HG03460 (cell line): ENCODE results near the gene BANF2.
"Not testable (repeated sequence)": the region's sequence is repeated elsewhere in the genome, so short reads cannot be mapped to it uniquely, and the experiment has no call there.

ENCODE experiments used
- ATAC-seq: cut with Tn5 transposase; IDR thresholded peaks from one replicate; pipeline ENCODE4 v1.9.1; 2021; ENCODE audit not compliant: unreplicated experiment

BANF2 gene

DNA sequence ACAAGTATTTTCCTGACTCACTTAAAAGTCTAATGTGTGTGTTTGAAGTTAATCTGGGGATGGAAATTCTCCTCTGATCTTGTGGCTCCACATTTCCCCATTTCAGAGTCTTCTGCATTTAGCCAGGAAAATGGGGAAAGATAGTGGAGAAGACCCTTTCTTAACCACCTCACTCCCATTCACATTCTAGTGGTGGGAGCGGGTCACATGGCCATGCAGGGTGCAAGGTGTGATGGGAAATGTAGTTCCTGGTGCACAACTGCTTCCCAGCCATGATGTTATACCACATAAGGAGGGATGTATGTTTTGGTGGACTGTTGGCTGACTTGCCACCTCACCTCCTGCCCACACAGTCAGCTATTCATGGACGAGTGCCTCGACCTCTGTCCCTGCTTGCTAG, 61.8 kb downstream of the BANF2 start:
- no peak for ATAC-seq

DNA sequence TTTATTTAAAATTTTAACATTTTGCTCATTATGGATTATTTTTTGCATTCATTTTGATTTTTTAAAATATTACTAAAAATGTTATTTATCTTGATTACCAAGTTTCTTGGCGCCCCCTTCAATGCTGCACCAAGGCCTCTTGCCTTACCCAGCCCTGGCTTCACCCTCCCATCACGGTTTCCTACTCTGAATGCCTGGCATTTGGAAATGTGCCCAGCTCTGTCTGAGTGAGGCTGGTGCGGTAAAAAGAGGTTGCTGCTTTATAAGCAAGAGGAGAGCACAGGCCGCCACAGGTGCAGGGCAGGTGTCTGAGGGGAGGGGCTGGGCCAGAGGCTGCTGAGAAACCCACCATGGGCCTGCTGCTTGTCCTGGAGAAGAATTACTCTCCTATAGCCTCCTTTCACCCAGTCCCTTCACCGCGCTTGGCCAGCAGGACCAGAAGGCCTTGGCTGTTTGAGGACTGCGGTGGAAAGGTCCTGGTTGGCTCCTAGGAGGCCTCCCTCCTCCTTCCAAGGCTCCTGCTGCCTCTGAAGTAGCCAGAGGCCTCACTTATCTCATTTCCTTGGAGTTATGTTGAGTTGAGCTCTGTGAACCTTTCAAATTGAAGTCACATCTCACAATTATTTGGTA, 62.6 kb downstream of the BANF2 start:
- no peak for ATAC-seq

DNA sequence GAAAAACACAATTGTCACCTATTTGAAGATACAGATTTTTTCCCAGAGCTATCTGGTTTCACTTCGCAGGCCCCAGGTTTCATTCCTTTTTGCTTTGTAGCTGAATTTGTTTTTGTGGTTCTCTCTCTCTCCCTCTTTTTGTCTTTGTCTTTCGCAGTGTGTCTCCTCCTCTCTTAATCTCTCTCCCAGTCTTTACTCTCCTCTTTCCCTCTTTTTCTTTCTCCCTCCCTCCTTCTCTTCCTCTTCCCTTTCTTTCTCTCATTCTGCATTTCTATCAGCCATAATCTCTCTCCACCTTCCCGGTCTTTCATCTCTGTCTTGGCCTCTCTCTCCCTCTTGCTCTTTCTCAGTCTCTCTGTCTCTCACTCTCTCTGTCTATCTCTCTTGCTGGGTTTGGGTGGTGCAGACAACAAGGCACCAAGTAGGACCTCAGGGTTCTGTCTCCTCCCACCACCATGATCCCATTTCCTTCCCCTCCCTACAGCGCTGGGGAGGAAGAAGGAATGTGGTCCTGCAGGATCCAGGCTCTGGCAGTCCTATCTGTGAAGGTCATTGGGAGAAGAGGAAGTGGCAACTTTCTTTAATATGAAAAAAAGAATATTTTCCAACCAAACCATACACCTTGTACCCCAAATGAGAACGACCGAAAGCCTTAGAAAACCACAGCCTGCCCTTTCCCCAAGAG, 63.2 kb downstream of the BANF2 start:
- ATAC-seq, result no peak

DNA sequence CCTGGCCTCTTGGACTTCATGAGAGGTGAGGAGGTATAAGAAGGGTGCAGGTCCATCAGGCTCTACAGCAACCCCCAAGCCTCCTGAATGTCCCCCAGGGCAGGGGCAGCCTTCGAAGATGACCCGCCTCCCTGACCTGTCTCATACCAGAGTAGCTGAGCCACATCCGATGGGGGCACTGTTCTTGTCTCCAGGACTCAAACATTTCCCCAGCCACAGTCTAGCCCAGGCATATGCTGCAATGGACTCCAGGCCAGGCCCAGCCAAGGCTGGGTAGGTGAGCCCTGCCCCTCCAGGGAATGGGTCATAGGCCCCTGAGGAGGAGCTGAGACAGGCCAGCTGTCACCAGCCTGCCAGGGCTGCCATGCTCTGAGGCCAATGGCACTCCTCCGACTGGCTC, 65.3 kb downstream of the BANF2 start:
- ATAC-seq, result no peak

GRCh38 chr20:17765584-17765983, 65.8 kb downstream of the BANF2 start:
- no peak for ATAC-seq

DNA sequence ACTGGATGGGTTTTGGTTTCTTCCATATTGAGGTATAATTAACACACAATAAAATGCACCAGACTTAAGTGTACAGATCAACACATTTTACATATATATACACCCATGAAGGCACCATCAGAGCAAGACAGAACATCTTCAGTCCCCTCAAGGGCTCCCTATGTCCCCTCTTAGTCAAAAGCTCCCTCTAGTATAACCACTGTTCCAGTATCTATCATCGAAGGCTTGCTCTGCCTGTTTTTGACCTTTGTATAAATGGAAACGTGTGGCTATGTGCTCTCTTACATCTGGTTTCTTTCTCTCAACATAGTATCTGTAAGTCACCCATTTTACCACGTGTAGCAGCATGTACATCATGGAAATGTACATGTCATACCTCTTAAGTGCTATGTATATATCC, 66.5 kb downstream of the BANF2 start:
- no peak for ATAC-seq

DNA sequence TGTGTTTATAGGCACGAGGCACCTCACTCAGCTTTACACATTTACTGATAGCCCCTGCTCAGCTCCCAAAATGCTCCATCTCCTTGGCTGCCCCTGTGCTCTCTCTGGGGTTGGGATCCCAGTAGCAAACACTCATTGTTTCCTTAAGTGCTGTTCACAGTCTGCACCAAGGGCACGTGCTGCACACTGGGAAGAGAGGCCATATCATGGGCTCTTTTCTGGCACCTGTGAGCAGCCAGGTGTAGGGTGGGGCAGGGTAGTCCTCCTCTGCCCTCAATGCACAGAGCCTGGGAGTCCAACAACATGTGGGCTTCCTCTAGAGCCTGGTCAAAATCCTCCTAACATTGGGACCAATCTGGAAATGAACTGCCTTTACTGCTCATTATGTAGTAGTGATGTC, 67.9 kb downstream of the BANF2 start:
- no peak for ATAC-seq

DNA sequence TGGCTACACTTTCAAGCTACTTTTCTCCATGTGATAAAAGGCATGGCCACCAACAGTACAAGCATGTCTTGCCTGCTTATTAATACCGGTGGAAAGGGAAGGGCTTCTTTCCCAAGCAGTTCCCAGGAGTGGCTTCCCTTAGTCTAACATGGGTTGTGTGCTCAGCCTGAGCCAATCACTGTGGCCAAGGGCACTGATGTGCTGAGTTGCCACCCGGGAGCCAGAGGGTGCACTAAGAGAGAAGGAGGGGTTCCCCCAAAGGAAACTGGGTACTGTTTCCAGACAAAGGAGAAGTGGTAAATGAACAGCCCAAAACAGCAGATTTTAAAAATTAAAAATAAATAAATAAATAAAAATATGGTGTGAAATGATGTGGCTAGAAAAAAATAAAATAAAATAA, 68.5 kb downstream of the BANF2 start:
- ATAC-seq, result no peak

DNA sequence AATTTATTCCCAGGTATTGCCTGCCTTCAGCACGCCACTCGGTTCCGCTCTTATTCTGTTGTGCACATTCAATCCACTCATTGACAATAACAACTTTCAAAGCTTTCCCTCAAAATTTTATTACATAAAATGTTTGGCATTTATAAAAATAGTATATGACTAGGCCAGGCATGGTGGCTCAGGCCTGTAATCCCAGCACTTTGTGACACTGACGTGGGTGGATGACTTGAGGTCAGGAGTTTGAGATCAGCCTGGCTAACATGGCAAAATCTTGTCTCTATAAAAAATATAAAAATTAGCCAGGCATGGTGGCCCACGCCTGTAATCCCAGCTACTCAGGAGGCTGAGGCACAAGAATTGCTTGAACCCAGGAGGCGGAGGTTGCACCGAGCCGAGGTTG, 70.0 kb downstream of the BANF2 start:
- ATAC-seq, result not testable (repeated sequence)

- ATAC-seq, result no peak
Observed at GRCh38 chr20:17771206-17772004, 71.6 kb downstream of the BANF2 start.

- ATAC-seq, result no peak
Observed at GRCh38 chr20:17772005-17772343, 72.2 kb downstream of the BANF2 start.

DNA sequence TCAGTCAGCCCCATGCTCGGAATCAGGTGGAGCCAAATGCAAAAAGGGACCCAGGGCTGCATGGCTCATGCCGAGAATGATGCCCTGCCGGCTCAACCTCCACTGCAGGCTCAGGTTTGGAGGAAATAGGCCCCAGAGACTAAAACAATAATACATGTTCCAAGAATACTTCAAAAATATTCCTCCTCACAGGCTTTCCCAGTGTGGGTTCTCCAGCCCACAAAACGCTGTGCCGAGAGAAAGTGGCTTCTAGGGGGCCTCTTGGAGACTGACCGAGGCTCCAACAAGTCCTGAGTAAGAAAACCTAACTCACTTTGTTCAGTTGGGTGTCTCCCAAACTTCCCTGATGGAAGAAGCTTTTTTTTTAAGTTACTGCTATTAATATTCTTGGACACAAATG, 73.9 kb downstream of the BANF2 start:
- no peak for ATAC-seq

GRCh38 chr20:17775600-17775999, 75.8 kb downstream of the BANF2 start:
- ATAC-seq, result no peak

DNA sequence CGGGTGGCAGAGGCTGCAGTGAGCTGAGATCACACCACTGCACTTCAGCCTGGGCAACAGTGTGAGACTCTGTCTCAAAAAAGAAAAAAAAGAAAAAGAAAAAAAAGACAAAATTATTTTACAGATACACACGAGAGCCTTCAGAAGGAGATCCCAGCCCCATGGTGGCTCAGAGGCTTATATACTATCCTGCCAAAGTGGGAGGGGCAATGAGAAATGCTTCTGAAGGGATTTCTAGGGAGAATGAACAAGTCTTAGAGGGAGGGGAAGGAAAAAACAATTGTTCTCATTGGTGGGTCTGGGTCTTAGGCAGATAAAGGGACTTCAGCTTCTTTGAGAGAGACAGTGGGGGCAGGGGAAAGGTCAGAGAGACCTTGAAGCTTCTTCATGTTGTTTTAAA, 76.8 kb downstream of the BANF2 start:
- no peak for ATAC-seq

GRCh38 chr20:17779011-17779410, 79.2 kb downstream of the BANF2 start:
- not testable (repeated sequence) for ATAC-seq

DNA sequence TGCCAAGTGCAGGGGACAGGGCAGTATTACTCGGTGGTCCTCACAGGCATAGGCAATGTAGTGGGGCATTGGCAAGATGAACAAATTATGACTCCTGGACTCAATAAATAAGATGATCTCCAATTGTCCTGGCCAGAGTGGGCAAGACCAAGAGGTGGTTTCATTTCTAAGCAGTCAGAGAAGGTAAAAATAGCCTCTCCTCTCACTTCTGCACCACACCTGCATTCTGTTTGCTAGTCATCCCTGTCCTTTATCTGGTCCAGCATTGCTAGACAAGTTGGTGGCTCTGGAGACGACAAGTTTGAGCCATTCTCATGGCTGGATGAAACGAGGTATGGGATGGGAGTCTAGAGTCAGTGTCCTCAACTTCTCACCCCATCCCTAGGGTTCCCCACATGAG, 83.0 kb downstream of the BANF2 start:
- no peak for ATAC-seq

DNA sequence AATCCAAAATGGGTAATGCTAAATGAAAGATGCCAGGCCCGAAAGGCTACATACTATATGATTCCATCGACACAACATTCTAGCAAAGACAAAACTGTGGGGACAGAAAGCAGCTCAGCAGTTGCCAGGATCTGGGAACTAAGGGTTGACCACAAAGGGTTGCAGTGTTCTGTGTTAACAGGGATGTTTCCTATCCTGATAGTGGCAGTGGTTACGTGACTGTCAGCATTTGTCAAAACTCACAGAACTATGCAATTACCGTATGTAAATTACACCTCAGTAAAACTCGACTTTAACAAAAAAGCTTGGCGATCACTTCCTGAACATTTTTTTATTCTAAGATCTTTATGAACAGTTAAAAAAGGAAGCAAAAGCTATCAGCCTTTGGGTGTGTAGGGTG, 83.9 kb downstream of the BANF2 start:
- no peak for ATAC-seq

DNA sequence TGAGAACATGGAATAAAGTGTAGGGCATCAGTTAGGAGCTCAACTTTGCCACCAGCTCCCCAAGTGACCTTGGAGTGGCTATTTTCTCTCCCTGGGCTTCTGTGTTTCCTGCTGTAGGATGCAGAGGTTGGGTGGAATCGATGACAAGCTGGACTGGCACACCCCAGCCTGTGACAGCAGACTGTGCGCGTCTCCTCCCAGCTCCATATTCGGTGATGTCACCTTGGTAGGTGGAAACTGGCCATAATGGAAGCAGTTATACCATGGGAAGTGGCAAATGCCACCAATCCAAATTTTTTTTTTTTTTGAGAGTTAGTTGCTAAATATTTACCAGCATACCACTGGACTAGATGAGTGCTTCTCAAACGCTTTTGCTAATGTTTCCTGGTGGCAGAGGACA, 85.2 kb downstream of the BANF2 start:
- ATAC-seq, result no peak
